H54 (cell line): ENCODE measurements around the gene SELENON.

ENCODE experiments used
- DNase-seq: peaks from one replicate; pipeline ENCODE4 v3.0.0; 2011; ENCODE audit warnings: low spot score, mixed read lengths; ENCODE audit not compliant: insufficient read length
- FAIRE-seq: peaks from 3 replicates; lab custom pipeline; 2011; peaks lifted over from hg19 to GRCh38; lab: Jason Lieb, UNC
- POLR2A ChIP-seq: IDR thresholded peaks from 2 replicates; pipeline ENCODE4 v1.6.1; 2011; ENCODE audit warnings: low read depth, mild to moderate bottlenecking, low read length

The SELENON gene, protein sequence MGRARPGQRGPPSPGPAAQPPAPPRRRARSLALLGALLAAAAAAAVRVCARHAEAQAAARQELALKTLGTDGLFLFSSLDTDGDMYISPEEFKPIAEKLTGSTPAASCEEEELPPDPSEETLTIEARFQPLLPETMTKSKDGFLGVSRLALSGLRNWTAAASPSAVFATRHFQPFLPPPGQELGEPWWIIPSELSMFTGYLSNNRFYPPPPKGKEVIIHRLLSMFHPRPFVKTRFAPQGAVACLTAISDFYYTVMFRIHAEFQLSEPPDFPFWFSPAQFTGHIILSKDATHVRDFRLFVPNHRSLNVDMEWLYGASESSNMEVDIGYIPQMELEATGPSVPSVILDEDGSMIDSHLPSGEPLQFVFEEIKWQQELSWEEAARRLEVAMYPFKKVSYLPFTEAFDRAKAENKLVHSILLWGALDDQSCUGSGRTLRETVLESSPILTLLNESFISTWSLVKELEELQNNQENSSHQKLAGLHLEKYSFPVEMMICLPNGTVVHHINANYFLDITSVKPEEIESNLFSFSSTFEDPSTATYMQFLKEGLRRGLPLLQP

DNA sequence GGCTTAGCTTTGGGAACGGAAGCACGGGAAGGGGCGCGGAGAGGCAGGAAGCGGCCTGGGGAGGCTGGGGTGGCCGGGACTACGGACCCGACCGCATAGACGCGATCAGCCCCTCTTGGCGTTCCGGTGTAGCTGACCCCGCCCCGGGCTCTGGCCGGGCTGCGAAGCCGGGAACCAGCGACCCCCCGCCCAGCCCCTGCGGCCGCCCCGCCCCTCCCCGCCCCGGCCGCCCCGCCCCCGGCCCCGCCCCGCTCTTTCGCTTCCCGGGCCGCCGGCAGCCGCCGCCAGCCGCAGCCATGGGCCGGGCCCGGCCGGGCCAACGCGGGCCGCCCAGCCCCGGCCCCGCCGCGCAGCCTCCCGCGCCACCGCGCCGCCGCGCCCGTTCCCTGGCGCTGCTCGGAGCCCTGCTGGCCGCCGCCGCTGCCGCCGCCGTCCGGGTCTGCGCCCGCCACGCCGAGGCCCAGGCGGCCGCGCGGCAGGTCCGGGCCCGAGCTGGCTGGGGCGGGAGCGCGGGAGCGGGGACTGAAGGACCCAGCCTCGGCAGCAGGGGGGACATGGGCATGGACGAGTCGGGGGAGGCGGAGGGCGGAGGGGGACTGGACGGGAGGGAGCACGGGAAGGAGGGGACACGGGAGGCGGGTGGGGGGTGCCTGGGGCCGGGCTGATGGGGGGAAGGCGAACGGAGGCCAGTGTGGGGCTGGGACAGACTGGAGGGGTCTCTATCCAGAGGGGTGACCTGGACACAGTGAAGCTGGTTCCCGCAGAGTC lies at the start of gene SELENON:
TSS of gene SELENON (plus strand) at position 259 of the 768 bp plus-strand sequence. CDS start at position 297, 38 bp downstream.
- DNase-seq, result no peak

DNA sequence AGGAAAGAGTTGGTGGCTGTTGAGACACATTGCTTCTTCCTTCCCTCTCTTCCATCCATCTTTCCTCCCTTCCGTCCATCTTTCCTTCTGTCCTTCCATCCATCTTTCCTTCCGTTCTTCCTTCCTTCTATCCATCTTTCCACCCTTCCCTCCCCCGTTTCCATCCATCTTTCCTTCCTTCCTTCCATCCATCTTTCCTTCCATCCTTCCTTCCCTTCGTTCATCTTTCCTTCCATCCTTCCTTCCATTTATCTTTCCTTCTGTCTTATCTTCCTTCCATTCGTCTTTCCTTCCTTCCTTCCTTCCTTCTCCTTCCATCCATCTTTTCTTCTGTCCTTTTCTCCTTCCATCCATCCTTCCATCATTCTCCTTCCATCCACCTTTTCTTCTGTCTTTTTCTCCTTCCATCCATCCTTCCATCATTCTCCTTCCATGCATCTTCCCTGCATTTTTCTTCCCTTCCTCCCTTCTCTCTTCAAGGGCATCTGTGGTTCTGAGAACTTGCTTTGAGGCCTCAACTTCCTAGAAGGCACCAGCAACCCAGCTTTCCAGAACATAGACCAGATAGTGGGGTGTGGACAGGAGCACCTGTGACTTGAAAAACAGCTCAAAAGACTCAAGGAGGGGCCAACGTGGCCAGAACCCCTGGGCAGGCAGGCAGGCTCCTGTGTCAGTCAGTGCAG lies 48.9 kb upstream of the SELENON start:
- no peak for TF ChIP-seq POLR2A
- no peak for DNase-seq

More for the DNA sequence above, at the start of gene SELENON:
- TF ChIP-seq POLR2A, result 0 out of 2 replicates have a peak, but pooled peaks have one; percentile 23
- no peak for FAIRE-seq

DNA sequence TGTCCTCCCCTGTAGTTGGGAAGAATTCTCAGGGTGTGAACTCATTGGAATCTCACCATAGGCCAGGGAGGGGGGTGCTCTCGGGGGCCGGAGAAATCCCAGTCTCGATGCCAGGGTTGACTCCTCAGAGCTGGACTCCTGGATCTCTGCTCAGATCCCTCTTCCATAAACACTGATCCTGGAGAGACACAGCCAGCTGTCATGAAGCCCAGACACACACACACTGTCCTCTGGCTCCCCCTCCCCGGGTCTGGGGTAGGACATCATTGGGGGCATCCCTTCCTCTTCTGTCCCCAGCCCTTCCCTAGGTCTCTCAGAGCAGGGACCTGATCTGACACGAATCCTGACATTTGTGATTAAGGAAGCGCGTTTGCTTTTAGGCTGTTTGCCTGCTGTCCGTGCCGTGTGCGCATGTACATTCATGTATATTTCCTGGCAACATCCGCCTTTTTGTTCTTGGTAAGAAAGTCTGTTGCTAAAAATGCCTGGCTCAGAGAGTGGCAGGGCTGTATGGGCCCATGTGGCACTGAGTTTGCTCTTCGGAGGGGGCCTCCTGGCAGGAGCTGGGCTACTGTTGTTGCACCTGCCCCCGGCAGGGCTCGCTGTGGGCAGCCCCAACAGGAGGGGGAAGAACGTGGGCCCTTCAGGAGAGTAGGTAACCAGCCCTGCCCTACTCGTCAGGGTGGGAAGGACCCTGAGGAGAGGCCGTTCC lies 45.4 kb upstream of the SELENON start:
- no peak for DNase-seq
- no peak for TF ChIP-seq POLR2A
- FAIRE-seq, result no peak

More for the DNA sequence above, 48.9 kb upstream of the SELENON start:
- FAIRE-seq, result no peak

DNA sequence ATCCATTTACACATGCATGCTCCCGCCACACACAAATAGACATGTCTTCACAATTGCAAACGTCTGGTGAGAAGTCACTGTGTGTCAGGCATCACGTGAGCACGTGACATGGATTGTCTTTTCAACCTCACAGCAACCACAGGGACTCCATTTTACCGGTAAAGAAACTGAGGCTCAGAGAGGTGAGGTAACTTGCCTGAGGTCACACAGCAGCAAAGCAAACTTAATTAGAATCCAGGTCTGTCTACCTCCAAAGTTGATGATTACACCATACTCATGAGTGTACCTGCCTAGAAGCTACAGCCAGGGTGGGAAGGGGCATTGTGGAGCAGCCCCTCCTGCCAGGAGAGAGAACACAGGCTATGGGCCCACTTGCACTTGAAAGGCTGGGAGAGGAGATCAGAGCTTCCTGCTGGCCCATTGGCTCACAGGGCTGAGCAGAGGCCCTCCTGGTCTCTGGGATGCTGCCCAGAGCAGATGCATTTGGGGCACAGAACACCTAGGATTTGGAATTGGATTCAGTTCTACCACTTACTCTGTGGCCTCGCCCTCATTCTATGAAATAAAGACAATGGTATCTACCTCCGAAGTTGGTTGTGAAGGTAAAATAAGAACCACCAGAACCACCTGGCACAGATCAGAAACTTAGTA lies 44.4 kb upstream of the SELENON start:
- no peak for TF ChIP-seq POLR2A
- DNase-seq (no peak), FAIRE-seq (no peak)

DNA sequence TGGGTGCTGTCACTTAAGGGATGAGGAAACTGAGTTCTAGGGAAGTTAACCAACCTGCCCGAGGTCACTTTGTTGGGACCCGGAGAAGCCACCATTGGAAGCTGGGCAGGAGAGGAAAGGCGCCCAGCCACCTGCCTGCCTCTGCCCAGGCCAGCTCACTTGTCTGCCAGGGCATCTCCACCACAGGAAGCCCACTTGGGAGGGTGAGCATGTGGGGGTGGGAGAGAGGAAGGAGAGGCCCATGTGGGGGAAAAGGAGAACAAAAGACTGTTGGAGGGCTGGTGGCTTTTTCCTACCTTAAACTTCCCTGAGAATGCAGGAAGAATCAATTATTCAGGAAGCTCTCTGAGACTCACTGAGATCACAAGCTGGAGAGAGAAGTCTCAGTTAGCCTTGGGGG lies 43.8 kb upstream of the SELENON start:
- FAIRE-seq, result no peak
- no peak for DNase-seq
- no peak for TF ChIP-seq POLR2A

DNA sequence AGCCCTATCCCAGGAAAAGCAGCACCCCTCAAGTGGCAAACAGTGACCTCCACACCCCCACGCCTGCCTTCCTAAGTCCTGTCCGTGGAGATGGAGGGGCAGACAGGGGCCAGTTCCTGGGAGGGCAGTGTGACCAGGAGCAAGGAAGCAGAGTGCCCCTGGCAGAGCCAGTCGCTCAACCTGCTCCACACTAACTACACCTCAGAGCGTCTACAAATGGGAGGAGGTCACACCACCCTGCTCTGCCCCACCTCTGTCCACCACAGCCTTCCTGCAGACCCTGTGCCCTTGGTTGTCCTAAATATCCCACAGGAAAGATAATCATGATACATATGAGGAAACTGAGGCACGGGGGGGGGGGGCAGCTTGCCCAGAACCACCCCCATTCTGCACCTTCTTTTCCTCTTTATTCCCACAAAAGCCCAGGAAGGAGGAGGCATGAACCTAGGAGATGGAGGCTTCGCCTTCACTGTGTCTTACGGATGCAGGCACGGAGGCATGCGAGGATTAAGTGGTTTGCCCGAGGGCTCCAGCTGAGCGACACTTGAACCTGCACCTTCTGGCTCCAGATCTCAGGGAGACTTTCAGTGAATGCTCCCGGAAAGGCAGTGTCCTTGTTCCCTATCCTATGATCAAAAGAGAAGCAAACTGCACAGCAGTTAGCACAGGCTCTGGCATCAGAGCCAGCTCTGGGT lies 42.7 kb upstream of the SELENON start:
- no peak for FAIRE-seq
- DNase-seq, result no peak
- no peak for TF ChIP-seq POLR2A

DNA sequence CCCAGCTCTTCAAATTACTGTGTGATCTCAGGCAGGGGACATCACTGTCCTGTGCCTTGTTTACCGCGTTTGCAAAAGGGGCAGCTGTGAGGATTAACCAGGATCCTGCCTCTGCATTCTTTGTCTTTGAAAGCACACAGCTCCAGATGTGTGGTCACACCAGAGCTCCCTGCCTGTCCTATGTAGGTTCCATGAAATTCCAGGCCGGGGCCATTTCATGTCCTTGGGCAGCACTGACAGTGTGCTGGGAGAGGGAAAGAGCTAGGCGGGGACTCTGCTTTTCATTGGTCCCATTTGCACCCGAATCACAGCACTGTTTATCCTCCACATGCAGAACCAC lies 42.2 kb upstream of the SELENON start:
- no peak for DNase-seq
- TF ChIP-seq POLR2A, result no peak
- no peak for FAIRE-seq

DNA sequence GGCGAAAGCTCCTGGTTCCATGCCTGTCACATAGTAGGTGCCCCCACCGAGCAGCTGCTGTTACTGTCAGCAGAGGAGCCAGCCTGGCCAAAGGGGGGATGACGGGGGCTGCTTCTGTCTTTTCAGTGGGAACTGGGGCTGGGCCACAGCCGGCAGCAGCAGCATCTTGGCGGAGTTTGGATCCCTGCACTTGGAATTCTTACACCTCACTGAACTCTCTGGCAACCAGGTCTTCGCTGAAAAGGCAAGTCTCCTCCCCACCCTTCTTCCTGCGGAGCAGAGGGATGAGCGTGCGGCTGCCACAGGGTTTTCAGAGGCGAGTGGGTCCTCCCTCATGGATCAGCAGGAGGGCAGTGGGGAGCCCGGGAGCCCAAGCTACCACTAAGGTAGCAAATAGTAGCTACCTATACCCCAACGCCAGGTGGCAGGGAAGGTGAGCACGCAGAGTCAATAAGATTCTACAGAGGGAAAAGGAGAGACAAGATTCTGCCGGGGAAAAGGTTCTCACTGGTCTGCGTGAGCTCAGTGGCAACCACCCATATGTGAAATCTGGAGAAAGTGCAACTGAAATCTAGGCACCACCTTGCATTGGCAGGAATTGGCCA lies 41.4 kb upstream of the SELENON start:
- DNase-seq, result no peak
- TF ChIP-seq POLR2A, result no peak
- no peak for FAIRE-seq

DNA sequence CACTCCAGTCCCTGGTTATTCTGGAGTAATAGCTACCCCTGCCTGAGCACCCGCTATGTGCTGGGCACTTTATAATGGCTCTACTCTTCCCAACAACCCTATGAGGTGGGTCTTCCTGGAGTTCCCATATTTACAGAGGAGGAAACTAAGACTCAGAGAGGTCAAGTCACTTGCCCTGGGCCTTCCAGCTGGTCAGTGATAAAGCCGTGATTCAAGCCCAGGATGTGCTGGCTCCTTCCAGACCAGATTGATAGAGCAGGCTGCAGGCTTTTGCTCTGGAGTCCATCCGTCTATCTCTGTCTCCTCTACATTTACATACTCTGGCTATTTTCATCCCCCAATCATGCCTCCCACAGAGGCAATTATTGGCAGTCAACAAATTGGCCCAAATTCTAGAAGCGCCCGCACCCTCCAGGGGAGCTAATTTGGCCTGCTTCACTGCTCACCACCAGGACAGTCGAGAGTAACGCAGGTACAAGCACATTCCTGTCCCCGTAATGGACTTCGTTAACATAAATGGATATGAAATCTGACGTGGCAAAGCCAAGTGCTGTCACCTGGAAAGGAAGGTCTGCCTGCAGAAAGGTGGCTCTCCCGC lies 39.8 kb upstream of the SELENON start:
- TF ChIP-seq POLR2A, result no peak
- no peak for DNase-seq
- FAIRE-seq, result no peak

DNA sequence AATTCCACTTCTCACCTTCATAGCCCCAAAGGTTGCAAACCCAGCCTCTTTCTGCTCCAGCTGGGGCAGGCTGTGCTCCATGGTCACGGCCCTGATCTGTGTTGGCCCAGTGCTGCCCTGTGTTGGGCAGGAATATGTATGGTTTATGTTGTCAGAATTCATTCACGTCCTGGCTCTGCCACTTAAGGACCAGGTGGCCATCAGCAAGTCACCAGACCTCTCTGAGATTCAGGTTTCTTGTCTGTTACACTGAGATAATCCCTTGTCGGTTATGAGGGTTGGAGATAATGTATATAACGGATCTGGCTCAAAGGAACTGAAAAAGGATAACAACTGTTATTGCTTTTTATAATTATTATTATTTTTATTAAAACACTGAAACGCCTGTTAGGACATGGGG lies 39.1 kb upstream of the SELENON start:
- TF ChIP-seq POLR2A, result no peak
- DNase-seq, result no peak
- no peak for FAIRE-seq

DNA sequence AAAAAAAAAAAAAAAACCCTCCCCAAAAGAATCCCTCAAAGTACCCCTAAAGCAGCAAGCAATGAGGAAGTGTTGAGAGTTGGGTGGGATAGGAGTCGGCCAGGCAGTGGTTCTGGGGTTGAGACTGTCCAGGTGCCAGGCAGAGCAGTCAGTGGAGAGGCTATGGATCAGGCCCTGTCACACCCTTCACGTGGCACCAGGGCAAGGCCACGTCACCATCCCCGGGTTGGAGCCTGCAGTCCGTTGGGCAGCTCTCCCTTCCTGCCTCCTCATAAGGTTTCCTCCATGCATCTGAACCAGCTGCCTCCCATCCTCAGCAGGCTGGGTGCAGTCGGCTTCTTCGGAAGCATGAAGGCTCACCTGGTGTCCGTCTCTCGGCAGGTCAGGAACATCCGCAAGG lies 36.5 kb upstream of the SELENON start:
- DNase-seq (no peak), FAIRE-seq (no peak)
- no peak for TF ChIP-seq POLR2A
